Breast epithelium (tissue), 4 donors: ENCODE results near the gene SP110. TPM values are rescaled to one million over a fixed set of nuclear protein-coding genes. Genes with fewer than 3 reads are reported as not detected.

Source experiments
- DNase-seq, 2 donors: peaks; one replicate each; pipeline ENCODE4 v3.0.0-alpha.2; 2019; ENCODE audit warnings: low spot score in 2 of 2
- H3K27ac ChIP-seq, 2 donors: fragments of 200-600 bp; sonication (generic) in 1 of 2; one replicate each; pipeline ENCODE4 v1.5.1; 2016 to 2019; ENCODE audit warnings: mild to moderate bottlenecking in 1 of 2
- H3K27me3 ChIP-seq, 2 donors: fragments of 200-600 bp; sonication (generic) in 1 of 2; one replicate each; pipeline versions ENCODE4 v1.5.1 to v1.6.0; 2017 to 2019; ENCODE audit warnings: control low read depth in 1 of 2, mild to moderate bottlenecking in 1 of 2
- H3K36me3 ChIP-seq: fragments of 200-600 bp; one replicate; pipeline ENCODE4 v1.5.1; 2019
- H3K4me1 ChIP-seq, 2 donors: fragments of 200-600 bp; sonication (generic); one replicate each; pipeline ENCODE4 v1.5.1; 2016 to 2019; ENCODE audit warnings: control low read depth in 1 of 2
- H3K4me3 ChIP-seq, 3 donors: fragments of 200-600 bp; sonication (generic); 1 replicate in 2 of 3; 2 replicates in 1 of 3; pipeline ENCODE4 v1.5.1; 2016 to 2019; ENCODE audit warnings: mild to moderate bottlenecking in 3 of 3, moderate library complexity in 2 of 3
- H3K9me3 ChIP-seq, 2 donors: fragments of 200-600 bp; sonication (generic) in 1 of 2; one replicate each; pipeline ENCODE4 v1.5.1; 2016 to 2019; ENCODE audit warnings: control low read depth in 1 of 2
- CTCF ChIP-seq, 3 donors: fragments of 450-650 bp; IDR thresholded peaks; one replicate each; pipeline ENCODE4 v1.5.1; 2016 to 2017; ENCODE audit warnings: antibody characterized with exemption in 3 of 3, mild to moderate bottlenecking in 3 of 3, moderate library complexity in 3 of 3
- POLR2A ChIP-seq: fragments of 450-650 bp; IDR thresholded peaks from one replicate; pipeline ENCODE4 v1.6.1; 2016; ENCODE audit warnings: antibody characterized with exemption, mild to moderate bottlenecking, moderate library complexity
- POLR2AphosphoS5 ChIP-seq, 3 donors: sonication (generic); formaldehyde crosslinking; IDR thresholded peaks; one replicate each; pipeline ENCODE4 v1.6.1; 2017; ENCODE audit warnings: antibody characterized with exemption in 3 of 3
- intact Hi-C: fragments of 100-400 bp; cut with DNase I; formaldehyde crosslinking; loops from one replicate; pipeline ENCODE4 v1.15.1; 2023; ENCODE audit warnings: low total_unique reads
- total RNA-seq, 3 donors: library from RNA; depleted of rRNA; stranded (reverse); fragments of >200 nt; gene quantifications; one replicate each; pipeline ENCODE4 v1.1.0, GENCODE V29; 2016

SP110 gene
- total RNA-seq, 3 donors from 2014 or later = 18.2 to 39.0 (median 36.9) TPM

- Histone ChIP-seq H3K27ac (peak overlapping the region in 1 of 2 donors; percentile 10), H3K9me3 (no peaks in the 10 kb centered on the region), H3K36me3 (peaks cover 12% of the 10 kb centered on the region), H3K4me3 (no peak overlapping the region), H3K27me3 (no peaks in the 10 kb centered on the region), H3K4me1 (no peaks in the 10 kb centered on the region)
- intact Hi-C loops = no loop called here
- DNase-seq = no peak
- TF ChIP-seq POLR2AphosphoS5 (IDR thresholded peaks at IDR 0.05) (no peak), POLR2A (no peak), CTCF (IDR thresholded peaks at IDR 0.05) (no peak)
Measured at GRCh38 chr2:230217424-230217823, 2.4 kb downstream of the SP110 start.

GRCh38 chr2:230216489-230216888 lies 3.3 kb downstream of the SP110 start:
- intact Hi-C loops = no loop called here
- no peak for TF ChIP-seq CTCF (IDR thresholded peaks at IDR 0.05)
- no peak for TF ChIP-seq POLR2AphosphoS5 (IDR thresholded peaks at IDR 0.05)
- no peak for TF ChIP-seq POLR2A
- H3K9me3 ChIP-seq = no peaks in the 10 kb centered on the region
- H3K4me3 ChIP-seq = no peak overlapping the region
- no peaks in the 10 kb centered on the region for H3K27me3 ChIP-seq
- DNase-seq = no peak
- H3K36me3 ChIP-seq = peaks cover 13% of the 10 kb centered on the region
- no peaks in the 10 kb centered on the region for H3K4me1 ChIP-seq
- no peak overlapping the region for H3K27ac ChIP-seq

GRCh38 chr2:230209422-230210051 lies 10.2 kb downstream of the SP110 start:
- H3K27ac ChIP-seq = no peak overlapping the region
- no peaks in the 10 kb centered on the region for H3K27me3 ChIP-seq
- peaks cover 9% of the 10 kb centered on the region for H3K36me3 ChIP-seq
- intact Hi-C loops = no loop called here
- H3K4me3 ChIP-seq = no peak overlapping the region
- TF ChIP-seq CTCF (IDR thresholded peaks at IDR 0.05) (no peak), POLR2AphosphoS5 (IDR thresholded peaks at IDR 0.05) (no peak), POLR2A (no peak)
- no peaks in the 10 kb centered on the region for H3K9me3 ChIP-seq
- H3K4me1 ChIP-seq = no peaks in the 10 kb centered on the region
- DNase-seq = no peak

GRCh38 chr2:230208576-230208975 lies 11.2 kb downstream of the SP110 start:
- Histone ChIP-seq H3K27ac (no peak overlapping the region), H3K27me3 (no peaks in the 10 kb centered on the region), H3K4me3 (no peak overlapping the region), H3K9me3 (no peaks in the 10 kb centered on the region), H3K4me1 (no peaks in the 10 kb centered on the region), H3K36me3 (peaks cover 9% of the 10 kb centered on the region)
- intact Hi-C loops = no loop called here
- no peak for DNase-seq
- no peak for TF ChIP-seq CTCF (IDR thresholded peaks at IDR 0.05)
- no peak for TF ChIP-seq POLR2A
- TF ChIP-seq POLR2AphosphoS5 (IDR thresholded peaks at IDR 0.05) = no peak

GRCh38 chr2:230205721-230206120 lies 14.1 kb downstream of the SP110 start:
- no peak for TF ChIP-seq POLR2AphosphoS5 (IDR thresholded peaks at IDR 0.05)
- no peak for TF ChIP-seq POLR2A
- TF ChIP-seq CTCF (IDR thresholded peaks at IDR 0.05) = no peak
- Histone ChIP-seq H3K27ac (no peak overlapping the region), H3K36me3 (peaks cover 11% of the 10 kb centered on the region), H3K9me3 (no peaks in the 10 kb centered on the region), H3K27me3 (no peaks in the 10 kb centered on the region), H3K4me3 (no peak overlapping the region), H3K4me1 (no peaks in the 10 kb centered on the region)
- no peak for DNase-seq
- intact Hi-C loops = no loop called here
